Colonic mucosa (tissue), 4 donors: ENCODE measurements around the gene ERCC3. TPM values are rescaled to one million over a fixed set of nuclear protein-coding genes. Genes with fewer than 3 reads are reported as not detected.

Experiments used
- DNase-seq: peaks from one replicate; pipeline ENCODE4 v3.0.0-alpha.2; 2020
- H3K27ac ChIP-seq: fragments of 200-600 bp; one replicate; pipeline ENCODE4 v1.8.0; 2021
- H3K27me3 ChIP-seq: fragments of 200-600 bp; one replicate; pipeline ENCODE4 v1.8.0; 2021
- H3K36me3 ChIP-seq: fragments of 200-600 bp; one replicate; pipeline ENCODE4 v1.8.0; 2021
- H3K4me1 ChIP-seq: fragments of 200-600 bp; one replicate; pipeline ENCODE4 v1.8.0; 2021; ENCODE audit warnings: mild to moderate bottlenecking
- H3K4me3 ChIP-seq: fragments of 200-600 bp; one replicate; pipeline ENCODE4 v1.8.0; 2021
- H3K9ac ChIP-seq, 2 donors: one replicate each; pipeline ENCODE4 v1.7.0; 2013; ENCODE audit warnings: control low read depth in 2 of 2, low read depth in 2 of 2, low read length in 2 of 2
- H3K9me3 ChIP-seq: fragments of 200-600 bp; one replicate; pipeline ENCODE4 v1.8.0; 2021
- CTCF ChIP-seq: fragments of 200-600 bp; IDR thresholded peaks from one replicate; pipeline ENCODE4 v1.8.0; 2022; ENCODE audit warnings: antibody characterized with exemption, mild to moderate bottlenecking
- intact Hi-C: fragments of 100-400 bp; cut with DNase I; formaldehyde crosslinking; loops from one replicate; pipeline ENCODE4 v1.14.1; 2022
- total RNA-seq, 2 donors: library from RNA; stranded (reverse); fragmentation: NEBNext Ultra II Directional in 1 of 2; extraction: Animal tissue kit (Norgen Biotek cat#: 25700) in 1 of 2; gene quantifications; one replicate each; pipeline ENCODE4 v1.2.1, GENCODE V29; 2021
- donor health status: healthy.
- donor health status: DM: no; HTN: no; CAD: no.
- donor health status: DM: no; HTN: no; CAD: no.

Gene ERCC3
- total RNA-seq, 2 donors from 2014 or later, result 27.8 to 32.5 TPM

GRCh38 chr2:127314193-127314988 lies 20.4 kb upstream of the ERCC3 start:
- no peak for TF ChIP-seq CTCF
- H3K9me3 ChIP-seq, result no peaks in the 10 kb centered on the region
- peaks cover 5% of the 10 kb centered on the region for H3K36me3 ChIP-seq
- H3K27ac ChIP-seq, result no peak overlapping the region
- DNase-seq, result no peak
- intact Hi-C loops, result no loop called here
- H3K4me3 ChIP-seq, result no peak overlapping the region
- no peak overlapping the region for H3K9ac ChIP-seq
- H3K4me1 ChIP-seq, result no peaks in the 10 kb centered on the region
- H3K27me3 ChIP-seq, result no peaks in the 10 kb centered on the region

GRCh38 chr2:127313406-127313805 lies 19.5 kb upstream of the ERCC3 start:
- peaks cover 5% of the 10 kb centered on the region for H3K36me3 ChIP-seq
- H3K4me3 ChIP-seq, result no peak overlapping the region
- H3K27ac ChIP-seq, result no peak overlapping the region
- no peak overlapping the region for H3K9ac ChIP-seq
- H3K27me3 ChIP-seq, result no peaks in the 10 kb centered on the region
- no peak for DNase-seq
- no peak for TF ChIP-seq CTCF
- intact Hi-C loops, result no loop called here
- no peaks in the 10 kb centered on the region for H3K4me1 ChIP-seq
- no peaks in the 10 kb centered on the region for H3K9me3 ChIP-seq

- H3K36me3 ChIP-seq, result peaks cover 15% of the 10 kb centered on the region
- H3K9ac ChIP-seq, result no peak overlapping the region
- no peak overlapping the region for H3K27ac ChIP-seq
- no peak for TF ChIP-seq CTCF
- H3K27me3 ChIP-seq, result no peaks in the 10 kb centered on the region
- intact Hi-C loops, result no loop called here
- no peak for DNase-seq
- H3K9me3 ChIP-seq, result no peaks in the 10 kb centered on the region
- H3K4me3 ChIP-seq, result no peak overlapping the region
- H3K4me1 ChIP-seq, result no peaks in the 10 kb centered on the region
Measured at GRCh38 chr2:127310980-127311379, 17.0 kb upstream of the ERCC3 start.

- Histone ChIP-seq H3K9me3 (no peaks in the 10 kb centered on the region), H3K36me3 (peaks cover 15% of the 10 kb centered on the region), H3K27me3 (no peaks in the 10 kb centered on the region), H3K27ac (no peak overlapping the region), H3K4me1 (no peaks in the 10 kb centered on the region), H3K9ac (no peak overlapping the region), H3K4me3 (no peak overlapping the region)
- intact Hi-C loops, result no loop called here
- TF ChIP-seq CTCF, result no peak
- no peak for DNase-seq
Measured at GRCh38 chr2:127309468-127309867, 15.5 kb upstream of the ERCC3 start.

GRCh38 chr2:127308586-127309138 lies 14.7 kb upstream of the ERCC3 start:
- Histone ChIP-seq H3K27ac (no peak overlapping the region), H3K27me3 (no peaks in the 10 kb centered on the region), H3K4me3 (no peak overlapping the region), H3K36me3 (peaks cover 10% of the 10 kb centered on the region), H3K9ac (no peak overlapping the region), H3K9me3 (no peaks in the 10 kb centered on the region), H3K4me1 (no peaks in the 10 kb centered on the region)
- intact Hi-C loops, result no loop called here
- TF ChIP-seq CTCF, result no peak
- DNase-seq, result no peak
